CD14-positive monocyte (primary cell): ENCODE measurements around the gene PBOV1. TPM values are rescaled to one million over a fixed set of nuclear protein-coding genes. Genes with fewer than 3 reads are reported as not detected.

ENCODE experiments used
- DNase-seq, 3 donors: peaks; one replicate each; pipeline ENCODE4 v3.0.0-alpha.2; 2011 to 2022
- H2AFZ ChIP-seq: 2 replicates; pipeline ENCODE4 v1.6.0; 2012; ENCODE audit warnings: mild to moderate bottlenecking, low read depth, low read length, inconsistent platforms; ENCODE audit not compliant: insufficient read depth, poor library complexity, severe bottlenecking
- H3K27ac ChIP-seq, 2 donors: 1 replicate in 1 of 2; 2 replicates in 1 of 2; pipeline ENCODE4 v1.5.1; 2012 to 2013; ENCODE audit warnings: low read length in 2 of 2, control low read depth in 1 of 2, inconsistent platforms in 1 of 2, low read depth in 1 of 2, mild to moderate bottlenecking in 1 of 2
- H3K27me3 ChIP-seq, 2 donors: one replicate each; pipeline versions ENCODE4 v1.6.0 to v1.6.1; 2011 to 2013; ENCODE audit warnings: low read length in 2 of 2; ENCODE audit not compliant: control insufficient read depth in 2 of 2, insufficient read depth in 2 of 2
- H3K36me3 ChIP-seq, 2 donors: replicated peaks in 1 of 2; 1 replicate in 1 of 2; 2 replicates in 1 of 2; pipeline versions ENCODE4 v1.5.1 to v1.6.1; 2012 to 2013; ENCODE audit warnings: low read length in 2 of 2, control low read depth in 1 of 2, inconsistent platforms in 1 of 2, mild to moderate bottlenecking in 1 of 2; ENCODE audit not compliant: insufficient read depth in 2 of 2, control insufficient read depth in 1 of 2
- H3K4me1 ChIP-seq, 2 donors: 1 replicate in 1 of 2; 2 replicates in 1 of 2; pipeline versions ENCODE4 v1.5.1 to v1.6.1; 2012 to 2013; ENCODE audit warnings: low read length in 2 of 2, control low read depth in 1 of 2, inconsistent platforms in 1 of 2, mild to moderate bottlenecking in 1 of 2, moderate library complexity in 1 of 2; ENCODE audit not compliant: insufficient read depth in 2 of 2, control insufficient read depth in 1 of 2
- H3K4me2 ChIP-seq: replicated peaks from 2 replicates; pipeline ENCODE3; 2012; ENCODE audit warnings: low read length, moderate library complexity, mild to moderate bottlenecking; ENCODE audit not compliant: poor library complexity, severe bottlenecking; ENCODE audit errors: extremely low read depth
- H3K4me3 ChIP-seq, 3 experiments: fragments of 200-600 bp in 1 of 3; sonication (generic) in 1 of 3; replicated peaks in 1 of 3; 1 replicate in 2 of 3; 2 replicates in 1 of 3; pipeline ENCODE4 v1.5.1; 2011 to 2013; ENCODE audit warnings: low read length in 3 of 3, mild to moderate bottlenecking in 3 of 3, control low read depth in 2 of 3, low read depth in 2 of 3, inconsistent platforms in 1 of 3, moderate library complexity in 1 of 3
- H3K79me2 ChIP-seq: 2 replicates; pipeline ENCODE4 v1.6.0; 2012; ENCODE audit warnings: mild to moderate bottlenecking, control low read depth, inconsistent platforms, low read length, moderate library complexity; ENCODE audit not compliant: insufficient read depth
- H3K9ac ChIP-seq: 2 replicates; pipeline ENCODE4 v1.6.0; 2017; ENCODE audit warnings: low read length, mild to moderate bottlenecking; ENCODE audit not compliant: insufficient read depth, poor library complexity, severe bottlenecking
- H3K9me3 ChIP-seq, 2 donors: replicated peaks in 1 of 2; 1 replicate in 1 of 2; 2 replicates in 1 of 2; pipeline versions ENCODE4 v1.5.1 to v1.6.1; 2012 to 2013; ENCODE audit warnings: low read length in 2 of 2, control low read depth in 1 of 2; ENCODE audit not compliant: control insufficient read depth in 1 of 2, insufficient read depth in 1 of 2
- H4K20me1 ChIP-seq: 2 replicates; pipeline ENCODE4 v1.6.0; 2012; ENCODE audit warnings: mild to moderate bottlenecking, low read length, control low read depth, moderate library complexity; ENCODE audit not compliant: insufficient read depth
- H3K27ac Mint-ChIP-seq, 7 donors: one replicate each; pipeline ENCODE4 v1.8.0; 2020; ENCODE audit warnings: mild to moderate bottlenecking in 7 of 7, mixed read lengths in 7 of 7, moderate library complexity in 6 of 7, inconsistent platforms in 2 of 7
- H3K27me3 Mint-ChIP-seq, 3 donors: one replicate each; pipeline ENCODE4 v1.8.0; 2021 to 2022; ENCODE audit warnings: low read depth in 3 of 3, mild to moderate bottlenecking in 3 of 3, mixed read lengths in 3 of 3, moderate library complexity in 3 of 3, inconsistent platforms in 1 of 3
- H3K36me3 Mint-ChIP-seq, 2 donors: one replicate each; pipeline ENCODE4 v1.8.0; 2020; ENCODE audit warnings: mixed read lengths in 2 of 2, inconsistent platforms in 1 of 2, mild to moderate bottlenecking in 1 of 2
- H3K4me1 Mint-ChIP-seq: one replicate; pipeline ENCODE4 v1.8.0; 2020; ENCODE audit warnings: mild to moderate bottlenecking, mixed read lengths
- H3K4me3 Mint-ChIP-seq, 2 donors: one replicate each; pipeline ENCODE4 v1.8.0; 2020; ENCODE audit warnings: mild to moderate bottlenecking in 2 of 2, mixed read lengths in 2 of 2, moderate library complexity in 1 of 2
- H3K9me3 Mint-ChIP-seq, 7 donors: one replicate each; pipeline ENCODE4 v1.8.0; 2020 to 2022; ENCODE audit warnings: mixed read lengths in 7 of 7, mild to moderate bottlenecking in 6 of 7, moderate library complexity in 6 of 7, inconsistent platforms in 2 of 7
- CTCF ChIP-seq: fragments of 200-600 bp; IDR thresholded peaks from one replicate; pipeline ENCODE4 v1.8.0; 2022; ENCODE audit warnings: antibody characterized with exemption, mild to moderate bottlenecking
- WGBS: methylation state at CpG from one replicate; pipeline ENCODE4 v1.1.5; 2013; ENCODE audit warnings: missing lambda C conversion rate; ENCODE audit not compliant: insufficient coverage; 5-methylcytosine and 5-hydroxymethylcytosine counted together
- intact Hi-C, 2 donors: fragments of 100-400 bp; cut with micrococcal nuclease; formaldehyde crosslinking; loops; one replicate each; pipeline versions ENCODE4 v1.15.0 to v1.15.1; 2023
- polyA plus RNA-seq, 3 donors: library from polyadenylated mRNA; depleted of rRNA in 1 of 3; unstranded in 2 of 3; stranded (reverse) in 1 of 3; fragments of 300-500 nt in 2 of 3; fragments of >200 nt in 1 of 3; fragmentation: Illumina TruSeq in 2 of 3; gene quantifications; 1 replicate in 2 of 3; 2 replicates in 1 of 3; pipeline ENCODE4 v1.2.3, GENCODE V29; 2012 to 2021

PBOV1 gene
- polyA plus RNA-seq, 3 donors = not detected

DNA sequence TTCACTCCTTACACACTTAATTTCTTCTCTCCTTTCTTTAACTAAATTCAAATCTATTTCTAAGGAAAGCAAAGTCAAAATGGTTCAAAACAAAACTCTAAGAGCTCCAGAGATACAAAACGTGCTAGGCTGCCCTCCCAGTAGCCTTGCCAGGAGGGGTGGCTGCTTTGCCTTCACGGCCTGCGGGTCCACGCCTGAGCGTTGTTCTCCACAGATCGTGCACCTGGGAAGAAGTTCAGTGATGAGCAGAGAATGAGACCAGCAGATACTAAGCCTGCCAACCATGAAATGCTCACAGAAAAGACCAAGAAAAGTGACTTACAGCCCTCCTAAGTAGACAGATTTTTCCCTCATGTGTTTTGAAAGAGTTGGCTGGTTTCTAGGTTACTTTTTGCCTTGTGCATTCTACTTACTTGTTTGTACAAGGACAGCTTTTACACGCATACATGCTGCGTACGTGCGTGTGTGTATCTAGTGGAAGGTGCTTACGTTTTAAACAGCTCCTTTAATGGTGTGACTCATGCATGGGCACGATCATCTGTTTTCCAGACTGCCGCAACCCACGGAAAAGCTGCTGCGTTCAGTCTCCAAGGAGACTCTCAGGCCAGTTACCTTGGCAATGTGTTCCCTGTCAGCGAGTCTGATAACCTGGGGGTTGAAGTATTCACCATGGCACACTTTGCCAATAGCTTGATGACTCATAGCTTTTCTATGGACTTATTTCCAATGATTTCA lies 32.4 kb upstream of the PBOV1 start:
- intact Hi-C loops = no loop called here
- no peak for TF ChIP-seq CTCF
- Histone ChIP-seq H2AFZ (no peak overlapping the region), H3K9ac (no peak overlapping the region), H3K36me3 (no peaks in the 10 kb centered on the region), H4K20me1 (no peaks in the 10 kb centered on the region), H3K4me3 (no peak overlapping the region), H3K9me3 (no peaks in the 10 kb centered on the region), H3K4me1 (no peaks in the 10 kb centered on the region), H3K79me2 (no peaks in the 10 kb centered on the region), H3K27me3 (no peaks in the 10 kb centered on the region), H3K4me2 (no peak overlapping the region), H3K27ac (no peak overlapping the region)
- no peaks in the 10 kb centered on the region for H3K36me3 Mint-ChIP-seq
- H3K27me3 Mint-ChIP-seq = peaks cover 0 to 5% (median 2%) of the 10 kb centered on the region in 3 donors
- H3K4me3 Mint-ChIP-seq = no peak overlapping the region
- peaks cover 0 to 1% (median 0%) of the 10 kb centered on the region in 7 donors for H3K9me3 Mint-ChIP-seq
- WGBS = 97% methylated on average over 9 of the region's 16 CpGs
- H3K27ac Mint-ChIP-seq = no peak overlapping the region
- no peak for DNase-seq
- no peaks in the 10 kb centered on the region for H3K4me1 Mint-ChIP-seq

GRCh38 chr6:138250053-138250452 lies 31.8 kb upstream of the PBOV1 start:
- Mint-ChIP-seq H3K4me1 (no peaks in the 10 kb centered on the region), H3K27ac (no peak overlapping the region), H3K4me3 (no peak overlapping the region), H3K36me3 (no peaks in the 10 kb centered on the region), H3K27me3 (peaks cover 0 to 6% (median 2%) of the 10 kb centered on the region in 3 donors), H3K9me3 (peaks cover 0 to 1% (median 0%) of the 10 kb centered on the region in 7 donors)
- Histone ChIP-seq H3K4me3 (no peak overlapping the region), H4K20me1 (no peaks in the 10 kb centered on the region), H3K27me3 (no peaks in the 10 kb centered on the region), H3K79me2 (no peaks in the 10 kb centered on the region), H3K4me2 (no peak overlapping the region), H3K4me1 (no peaks in the 10 kb centered on the region), H2AFZ (no peak overlapping the region), H3K9ac (no peak overlapping the region), H3K27ac (no peak overlapping the region), H3K9me3 (no peaks in the 10 kb centered on the region), H3K36me3 (no peaks in the 10 kb centered on the region)
- WGBS = 100% methylated on average over 1 of the region's 4 CpGs
- TF ChIP-seq CTCF = no peak
- intact Hi-C loops = no loop called here
- DNase-seq = no peak
